NCI-H345 treated with DMSO at 0.1 percent for 48 hours (cell line): ENCODE measurements around the gene CYP27C1.
"Not testable (repeated sequence)": the region's sequence is repeated elsewhere in the genome, so short reads cannot be mapped to it uniquely, and the experiment has no call there.

ENCODE experiments used
- DNase-seq: peaks from one replicate; lab custom pipeline; 2025; ENCODE audit not compliant: unreplicated experiment; lab: John Stamatoyannopoulos, UW

CYP27C1 gene

GRCh38 chr2:127175041-127175721, 44.9 kb downstream of the CYP27C1 start:
- DNase-seq, result no peak

- no peak for DNase-seq
Measured at GRCh38 chr2:127174640-127175039, 45.5 kb downstream of the CYP27C1 start.

GRCh38 chr2:127174136-127174535, 46.0 kb downstream of the CYP27C1 start:
- no peak for DNase-seq

- no peak for DNase-seq
Measured at GRCh38 chr2:127173057-127173456, 47.0 kb downstream of the CYP27C1 start.

- DNase-seq, result no peak
Measured at GRCh38 chr2:127172306-127172705, 47.8 kb downstream of the CYP27C1 start.

GRCh38 chr2:127170452-127171197, 49.5 kb downstream of the CYP27C1 start:
- DNase-seq, result no peak

GRCh38 chr2:127170021-127170420, 50.1 kb downstream of the CYP27C1 start:
- DNase-seq, result no peak

GRCh38 chr2:127169066-127169660, 50.9 kb downstream of the CYP27C1 start:
- no peak for DNase-seq

GRCh38 chr2:127166231-127166860, 53.8 kb downstream of the CYP27C1 start:
- DNase-seq, result no peak

GRCh38 chr2:127165539-127165935, 54.6 kb downstream of the CYP27C1 start:
- peak; percentile 33 for DNase-seq

GRCh38 chr2:127164761-127165538, 55.1 kb downstream of the CYP27C1 start:
- peak; percentile 33 for DNase-seq

- DNase-seq, result no peak
Measured at GRCh38 chr2:127163921-127164320, 56.2 kb downstream of the CYP27C1 start.

GRCh38 chr2:127163090-127163406, 57.1 kb downstream of the CYP27C1 start:
- not testable (repeated sequence) for DNase-seq

- DNase-seq, result no peak
Measured at GRCh38 chr2:127162261-127163089, 57.6 kb downstream of the CYP27C1 start.

- DNase-seq, result no peak
Measured at GRCh38 chr2:127161176-127162136, 58.6 kb downstream of the CYP27C1 start.

- no peak for DNase-seq
Measured at GRCh38 chr2:127160676-127161075, 59.4 kb downstream of the CYP27C1 start.

- DNase-seq, result no peak
Measured at GRCh38 chr2:127159543-127159942, 60.6 kb downstream of the CYP27C1 start.

GRCh38 chr2:127158614-127159290, 61.3 kb downstream of the CYP27C1 start:
- DNase-seq, result no peak
